HCT116 (cell line): ENCODE data around the gene IL18. TPM values are rescaled to one million over a fixed set of nuclear protein-coding genes. Genes with fewer than 3 reads are reported as not detected.

Experiments used
- ATAC-seq: fragments of 200-7000 bp; cut with Tn5 transposase; 2 replicates; pipeline ENCODE4 v1.9.1; 2020; ENCODE audit warnings: mild to moderate bottlenecking, moderate library complexity
- BruUV-seq: library from RNA; stranded (reverse); fragments of 400-500 nt; replicated peaks from 2 replicates; lab custom pipeline; 2021; lab: Mats Ljungman, UMichigan
- CTCF ChIA-PET: fragments of 300-600 bp; sonication (Branson Sonifier 250); formaldehyde crosslinking; loops from one replicate; lab custom pipeline; 2021; ENCODE audit warnings: antibody characterized with exemption; lab: Charles Lee
- POLR2A ChIA-PET: fragments of 300-600, 350-600 bp; sonication (Branson Sonifier 250); formaldehyde crosslinking; loops from one replicate; lab custom pipeline; 2021; ENCODE audit warnings: antibody characterized with exemption; lab: Charles Lee
- RAD21 ChIA-PET, 2 experiments: fragments of 300-600 bp; sonication (Branson Sonifier 250); formaldehyde crosslinking; loops; one replicate each; lab custom pipeline; 2023; ENCODE audit warnings: low total read pairs in 2 of 2; ENCODE audit not compliant: uncharacterized antibody in 2 of 2, unreplicated experiment in 2 of 2, low non-redundant PET in 1 of 2; lab: Charles Lee
- DNase-seq: peaks from one replicate; pipeline ENCODE4 v3.0.0-alpha.2; 2010; ENCODE audit warnings: low read depth, low spot score
- H2AFZ ChIP-seq: fragments of 200-600 bp; shearing (Covaris generic), sonication (generic); 2 replicates; pipeline ENCODE4 v1.6.1; 2017; ENCODE audit warnings: low read depth, mixed run types, mixed read lengths, antibody characterized with exemption, low read length; ENCODE audit not compliant: poor library complexity, severe bottlenecking
- H3K27ac ChIP-seq: 2 replicates; pipeline ENCODE4 v1.5.1; 2012; ENCODE audit warnings: low read depth, low read length
- H3K27me3 ChIP-seq: fragments of 200-600 bp; sonication (generic); 2 replicates; pipeline ENCODE4 v1.6.1; 2016; ENCODE audit warnings: mixed run types, low read length, mixed read lengths; ENCODE audit not compliant: insufficient read depth
- H3K36me3 ChIP-seq, 2 experiments: fragments of 200-500 bp in 1 of 2; fragments of 200-600 bp in 1 of 2; sonication (Bioruptor generic) in 1 of 2; sonication (generic) in 1 of 2; 2 replicates each; pipeline versions ENCODE4 v1.5.1 to v1.6.1; 2014 to 2016; ENCODE audit warnings: low read length in 2 of 2, inconsistent platforms in 1 of 2, mixed read lengths in 1 of 2, mixed run types in 1 of 2; ENCODE audit not compliant: insufficient read depth in 2 of 2, control insufficient read depth in 1 of 2
- H3K4me1 ChIP-seq, 2 experiments: fragments of 200-600 bp in 1 of 2; sonication (generic) in 1 of 2; 2 replicates each; pipeline versions ENCODE4 v1.5.1 to v1.6.1; 2012 to 2017; ENCODE audit warnings: low read length in 2 of 2, inconsistent platforms in 1 of 2, mild to moderate bottlenecking in 1 of 2, mixed read lengths in 1 of 2, mixed run types in 1 of 2, moderate library complexity in 1 of 2; ENCODE audit not compliant: insufficient read depth in 2 of 2, control insufficient read depth in 1 of 2
- H3K4me2 ChIP-seq: fragments of 200-600 bp; sonication (generic); 2 replicates; pipeline ENCODE4 v1.6.1; 2017; ENCODE audit warnings: mixed run types, low read length, mixed read lengths
- H3K4me3 ChIP-seq, 2 experiments: fragments of 200-600 bp in 1 of 2; sonication (generic) in 1 of 2; replicated peaks in 1 of 2; 2 replicates each; pipeline ENCODE4 v1.5.1; 2011 to 2016; ENCODE audit warnings: low read length in 2 of 2, control low read depth in 1 of 2, low read depth in 1 of 2, mild to moderate bottlenecking in 1 of 2, mixed read lengths in 1 of 2, mixed run types in 1 of 2
- H3K79me2 ChIP-seq: fragments of 200-600 bp; sonication (generic); 2 replicates; pipeline ENCODE4 v1.6.1; 2017; ENCODE audit warnings: mild to moderate bottlenecking, mixed run types, low read length, moderate library complexity, mixed read lengths; ENCODE audit not compliant: insufficient read depth
- H3K9ac ChIP-seq: fragments of 200-600 bp; sonication (generic); 2 replicates; pipeline ENCODE4 v1.6.1; 2016; ENCODE audit warnings: low read length, mixed read lengths
- H3K9me2 ChIP-seq: fragments of 200-600 bp; sonication (generic), shearing (Covaris generic); 2 replicates; pipeline ENCODE4 v1.6.1; 2017; ENCODE audit warnings: mixed run types, mild to moderate bottlenecking, moderate library complexity; ENCODE audit not compliant: insufficient read depth
- H3K9me3 ChIP-seq, 2 experiments: fragments of 200-500 bp in 1 of 2; fragments of 200-600 bp in 1 of 2; sonication (Bioruptor generic) in 1 of 2; sonication (generic) in 1 of 2; 2 replicates each; pipeline ENCODE4 v1.6.1; 2014 to 2017; ENCODE audit warnings: low read length in 2 of 2, mixed read lengths in 2 of 2, inconsistent platforms in 1 of 2, low read depth in 1 of 2, mild to moderate bottlenecking in 1 of 2, mixed run types in 1 of 2, moderate library complexity in 1 of 2; ENCODE audit not compliant: control insufficient read depth in 1 of 2, insufficient read depth in 1 of 2
- H4K20me1 ChIP-seq: fragments of 200-600 bp; sonication (generic), shearing (Covaris generic); 2 replicates; pipeline ENCODE4 v1.6.1; 2017; ENCODE audit warnings: mixed run types, mild to moderate bottlenecking, moderate library complexity; ENCODE audit not compliant: insufficient read depth
- ATF3 ChIP-seq: IDR thresholded peaks from 2 replicates; pipeline ENCODE4 v1.6.1; 2012
- CBX3 ChIP-seq: IDR thresholded peaks from 2 replicates; pipeline ENCODE4 v1.6.1; 2012; ENCODE audit warnings: low read depth
- CEBPB ChIP-seq: IDR thresholded peaks from 2 replicates; pipeline ENCODE4 v1.6.1; 2012; ENCODE audit warnings: low read depth
- CTCF ChIP-seq, 3 experiments: fragments of 200-600 bp in 1 of 3; sonication (generic) in 1 of 3; IDR thresholded peaks in 2 of 3; conservative IDR thresholded peaks in 1 of 3; 2 replicates each; pipeline ENCODE4 v1.5.1; 2012 to 2017; ENCODE audit warnings: low read depth in 2 of 3, low read length in 2 of 3, antibody characterized with exemption in 1 of 3, borderline replicate concordance in 1 of 3, control low read depth in 1 of 3, mild to moderate bottlenecking in 1 of 3, mixed read lengths in 1 of 3, mixed run types in 1 of 3, moderate library complexity in 1 of 3; ENCODE audit not compliant: insufficient read depth in 1 of 3
- EGR1 ChIP-seq: IDR thresholded peaks from 2 replicates; pipeline ENCODE4 v1.6.1; 2012; ENCODE audit warnings: low read depth
- EZH2 ChIP-seq: fragments of 200-600 bp; sonication (generic); IDR thresholded peaks from 2 replicates; pipeline ENCODE4 v1.6.1; 2017; ENCODE audit warnings: antibody characterized with exemption, mixed run types
- EZH2phosphoT487 ChIP-seq: fragments of 200-600 bp; IDR thresholded peaks from 2 replicates; pipeline ENCODE4 v1.6.1; 2018; ENCODE audit warnings: antibody characterized with exemption, borderline replicate concordance
- FOSL1 ChIP-seq: IDR thresholded peaks from 2 replicates; pipeline ENCODE4 v1.6.1; 2012; ENCODE audit warnings: low read depth
- MAX ChIP-seq: IDR thresholded peaks from 2 replicates; pipeline ENCODE4 v1.6.1; 2012
- SIN3A ChIP-seq: IDR thresholded peaks from 2 replicates; pipeline ENCODE4 v1.6.1; 2012; ENCODE audit warnings: low read depth
- SRF ChIP-seq: IDR thresholded peaks from 2 replicates; pipeline ENCODE4 v1.6.1; 2012; ENCODE audit warnings: low read depth
- TCF7L2 ChIP-seq: IDR thresholded peaks from 2 replicates; pipeline ENCODE4 v1.7.0; 2011; ENCODE audit warnings: borderline replicate concordance, inconsistent platforms; ENCODE audit not compliant: insufficient read depth, insufficient read length; ENCODE audit errors: extremely low read depth
- ZBTB33 ChIP-seq: IDR thresholded peaks from 2 replicates; pipeline ENCODE4 v1.6.1; 2011; ENCODE audit warnings: mild to moderate bottlenecking, low read length, moderate library complexity; ENCODE audit not compliant: insufficient replicate concordance; ENCODE audit errors: extremely low read depth
- ZNF274 ChIP-seq: fragments of 200-500 bp; sonication (Bioruptor generic); IDR thresholded peaks from 2 replicates; pipeline ENCODE4 v1.6.1; 2014; ENCODE audit warnings: mild to moderate bottlenecking, low read depth, low read length, inconsistent platforms
- intact Hi-C: fragments of 100-400 bp; cut with micrococcal nuclease; formaldehyde crosslinking; loops from 2 replicates; pipeline ENCODE4 v1.10.0; 2022
- total RNA-seq: library from RNA; stranded (reverse); gene quantifications from one replicate; pipeline ENCODE4 v1.2.1, GENCODE V29; 2021; ENCODE audit not compliant: unreplicated experiment

Gene IL18
- total RNA-seq, 1 experiment from 2014 or later: 112 TPM

GRCh38 chr11:112196519-112197087 is 32.7 kb upstream of the IL18 start:
- RAD21 ChIA-PET: no interaction called here

More at GRCh38 chr11:112196519-112197087, 32.7 kb upstream of the IL18 start:
- ATAC-seq: no peak
- no peak overlapping the region for H3K4me2 ChIP-seq
- TF ChIP-seq FOSL1 (no peak), CBX3 (no peak), ZNF274 (no peak), SRF (no peak), CEBPB (no peak), EZH2phosphoT487 (no peak), TCF7L2 (no peak), ZBTB33 (no peak), CTCF (IDR thresholded peaks at IDR 0.05 in 2 of 3, conservative IDR thresholded peaks at IDR 0.05 in 1 of 3; ENCODE audit: borderline replicate concordance in 1 of 3, insufficient read depth in 1 of 3, low read depth in 2 of 3, low read length in 2 of 3) (no peak), SIN3A (no peak), EGR1 (no peak), MAX (no peak), ATF3 (no peak), EZH2 (no peak)
- H3K79me2 ChIP-seq: no peaks in the 10 kb centered on the region
- no peaks in the 10 kb centered on the region for H3K9me2 ChIP-seq
- POLR2A ChIA-PET: no interaction called here
- no peaks in the 10 kb centered on the region for H3K9me3 ChIP-seq
- no peaks in the 10 kb centered on the region for H3K36me3 ChIP-seq
- no peak overlapping the region for H3K4me3 ChIP-seq
- H3K27me3 ChIP-seq: no peaks in the 10 kb centered on the region
- no peak overlapping the region for H2AFZ ChIP-seq
- no peaks in the 10 kb centered on the region for H3K4me1 ChIP-seq
- no peak for DNase-seq
- no peak overlapping the region for H3K9ac ChIP-seq
- CTCF ChIA-PET: no interaction called here
- H3K27ac ChIP-seq: no peak overlapping the region
- intact Hi-C loops: no loop called here
- BruUV-seq: no TSS peak
- no peaks in the 10 kb centered on the region for H4K20me1 ChIP-seq
